HepG2 (cell line): ENCODE data around the gene ANKRD42. TPM values are rescaled to one million over a fixed set of nuclear protein-coding genes. Genes with fewer than 3 reads are reported as not detected.

Experiments used
- AHR ChIP-seq: IDR thresholded peaks from 2 replicates; pipeline ENCODE4 v1.6.1; 2018; ENCODE audit warnings: missing genetic modification reagents, missing compliant biosample characterization
- ARHGAP35 ChIP-seq: sonication (generic); formaldehyde crosslinking; IDR thresholded peaks from 2 replicates; pipeline ENCODE4 v1.9.0; 2022; ENCODE audit warnings: mild to moderate bottlenecking, inconsistent platforms, moderate library complexity, missing genetic modification reagents, borderline replicate concordance
- FOSL2 ChIP-seq: sonication (generic); formaldehyde crosslinking; IDR thresholded peaks from 2 replicates; pipeline ENCODE4 v1.4.0; 2020; ENCODE audit warnings: missing genetic modification reagents
- GATAD2A ChIP-seq: IDR thresholded peaks from 2 replicates; pipeline ENCODE4 v1.6.1; 2016
- HDAC2 ChIP-seq: sonication (generic); formaldehyde crosslinking; IDR thresholded peaks from 2 replicates; pipeline ENCODE4 v1.4.0; 2020; ENCODE audit warnings: missing genetic modification reagents
- IKZF4 ChIP-seq: sonication (generic); formaldehyde crosslinking; IDR thresholded peaks from 2 replicates; pipeline ENCODE4 v1.5.1; 2020; ENCODE audit warnings: borderline replicate concordance, mild to moderate bottlenecking, low read depth, missing genetic modification reagents; ENCODE audit errors: not compliant biosample characterization
- MIXL1 ChIP-seq: IDR thresholded peaks from 2 replicates; pipeline ENCODE4 v1.6.1; 2016
- NAIF1 ChIP-seq: sonication (generic); formaldehyde crosslinking; IDR thresholded peaks from 2 replicates; pipeline ENCODE4 v1.5.0; 2020; ENCODE audit warnings: mild to moderate bottlenecking, missing genetic modification reagents, borderline replicate concordance
- NR2F6 ChIP-seq, 2 experiments: IDR thresholded peaks; 2 replicates each; pipeline ENCODE4 v1.6.1; 2016; ENCODE audit warnings: antibody characterized with exemption in 1 of 2, mild to moderate bottlenecking in 1 of 2
- SIX4 ChIP-seq: sonication (generic); formaldehyde crosslinking; IDR thresholded peaks from 2 replicates; pipeline ENCODE4 v1.4.0; 2020; ENCODE audit warnings: missing genetic modification reagents
- SMC3 ChIP-seq: IDR thresholded peaks from 2 replicates; pipeline ENCODE4 v1.6.1; 2011; ENCODE audit warnings: low read length, improper control_type of control experiment
- ZFP62 ChIP-seq: sonication (generic); formaldehyde crosslinking; IDR thresholded peaks from 2 replicates; pipeline ENCODE4 v1.4.0; 2020; ENCODE audit warnings: missing genetic modification reagents
- ZNF12 ChIP-seq: sonication (generic); formaldehyde crosslinking; IDR thresholded peaks from 2 replicates; pipeline ENCODE4 v1.5.0; 2020; ENCODE audit warnings: missing genetic modification reagents
- ZNF251 ChIP-seq: sonication (generic); formaldehyde crosslinking; IDR thresholded peaks from 2 replicates; pipeline ENCODE4 v1.9.0; 2021; ENCODE audit warnings: mild to moderate bottlenecking, missing genetic modification reagents
- ZNF549 ChIP-seq: sonication (generic); formaldehyde crosslinking; IDR thresholded peaks from 2 replicates; pipeline ENCODE4 v1.5.0; 2020; ENCODE audit warnings: missing genetic modification reagents
- ZNF557 ChIP-seq: sonication (generic); formaldehyde crosslinking; IDR thresholded peaks from 2 replicates; pipeline ENCODE4 v1.4.0; 2020; ENCODE audit warnings: missing genetic modification reagents
- polyA plus RNA-seq, 8 experiments: library from polyadenylated mRNA; depleted of rRNA in 3 of 8; stranded (reverse) in 7 of 8; unstranded in 1 of 8; fragments of >200 nt; fragmentation: Illumina TruSeq in 4 of 8; extraction: Trizol in 4 of 8; gene quantifications; 2 replicates each; pipeline versions ENCODE4 v1.2.1 to v1.2.3, GENCODE V29; 2011 to 2016; ENCODE audit warnings: low read depth in 4 of 8, missing spikeins in 1 of 8, mixed read lengths in 1 of 8; ENCODE audit not compliant: insufficient read depth in 1 of 8
- total RNA-seq, 5 experiments: library from RNA; depleted of rRNA; stranded (reverse); fragments of >200 nt; fragmentation: Illumina TruSeq; extraction: Trizol; gene quantifications; 2 replicates each; pipeline ENCODE4 v1.2.3, GENCODE V29; 2016; ENCODE audit warnings: low read depth in 1 of 5
- TF ChIP-seq, protein P1 (sequence below): sonication (generic); formaldehyde crosslinking; IDR thresholded peaks from 2 replicates; pipeline ENCODE4 v1.9.0; 2021; ENCODE audit warnings: missing genetic modification reagents, borderline replicate concordance
- TF ChIP-seq, protein P2 (sequence below): sonication (generic); formaldehyde crosslinking; conservative IDR thresholded peaks from 2 replicates; pipeline ENCODE4 v1.4.0; 2020; ENCODE audit warnings: missing genetic modification reagents
- TF ChIP-seq, protein P3 (sequence below): sonication (generic); formaldehyde crosslinking; IDR thresholded peaks from 2 replicates; pipeline ENCODE4 v1.5.0; 2020; ENCODE audit warnings: missing genetic modification reagents
- TF ChIP-seq, protein P4 (sequence below): sonication (generic); formaldehyde crosslinking; IDR thresholded peaks from 2 replicates; pipeline ENCODE4 v1.4.0; 2020; ENCODE audit warnings: missing genetic modification reagents, mild to moderate bottlenecking, borderline replicate concordance
- TF ChIP-seq, protein P5 (sequence below): sonication (generic); formaldehyde crosslinking; IDR thresholded peaks from 2 replicates; pipeline ENCODE4 v1.4.0; 2020; ENCODE audit warnings: missing genetic modification reagents

ANKRD42 gene
- total and polyA plus RNA-seq, 2 of the 13 experiments (the other 11 are each of a cell fraction or from before 2014, with no cell fraction given) = 2.2 to 3.7 TPM

DNA sequence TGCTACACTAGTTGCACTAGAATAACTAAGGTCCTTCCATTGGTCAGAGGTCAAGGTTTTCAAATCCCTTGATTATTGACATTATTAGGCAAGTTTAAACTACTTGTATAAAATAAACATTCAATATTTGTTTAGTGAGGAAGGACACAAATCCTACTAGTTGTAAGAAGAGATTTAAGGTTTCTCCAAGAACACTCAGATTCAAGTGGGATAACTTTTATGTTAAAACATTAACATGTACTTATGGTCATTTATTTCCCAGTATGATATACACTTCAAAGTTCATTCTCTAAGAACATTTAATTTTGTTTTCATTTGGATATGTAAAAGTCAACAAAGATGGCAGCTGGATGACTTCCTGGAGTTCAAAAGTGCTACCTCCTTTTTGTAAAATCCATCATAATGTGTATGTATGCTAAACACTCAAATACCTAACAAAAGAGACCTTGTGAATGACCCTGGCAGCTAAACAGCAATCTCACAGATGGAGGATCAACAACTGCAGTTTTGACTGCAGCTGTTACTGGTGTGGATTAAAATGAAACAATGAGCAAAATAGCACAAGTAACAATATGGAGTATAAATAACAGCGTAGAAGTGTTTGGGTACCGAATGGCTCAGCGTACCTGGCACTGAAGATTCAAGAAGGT, 91.1 kb downstream of the ANKRD42 start (continued):
- TF ChIP-seq, protein P1, sequence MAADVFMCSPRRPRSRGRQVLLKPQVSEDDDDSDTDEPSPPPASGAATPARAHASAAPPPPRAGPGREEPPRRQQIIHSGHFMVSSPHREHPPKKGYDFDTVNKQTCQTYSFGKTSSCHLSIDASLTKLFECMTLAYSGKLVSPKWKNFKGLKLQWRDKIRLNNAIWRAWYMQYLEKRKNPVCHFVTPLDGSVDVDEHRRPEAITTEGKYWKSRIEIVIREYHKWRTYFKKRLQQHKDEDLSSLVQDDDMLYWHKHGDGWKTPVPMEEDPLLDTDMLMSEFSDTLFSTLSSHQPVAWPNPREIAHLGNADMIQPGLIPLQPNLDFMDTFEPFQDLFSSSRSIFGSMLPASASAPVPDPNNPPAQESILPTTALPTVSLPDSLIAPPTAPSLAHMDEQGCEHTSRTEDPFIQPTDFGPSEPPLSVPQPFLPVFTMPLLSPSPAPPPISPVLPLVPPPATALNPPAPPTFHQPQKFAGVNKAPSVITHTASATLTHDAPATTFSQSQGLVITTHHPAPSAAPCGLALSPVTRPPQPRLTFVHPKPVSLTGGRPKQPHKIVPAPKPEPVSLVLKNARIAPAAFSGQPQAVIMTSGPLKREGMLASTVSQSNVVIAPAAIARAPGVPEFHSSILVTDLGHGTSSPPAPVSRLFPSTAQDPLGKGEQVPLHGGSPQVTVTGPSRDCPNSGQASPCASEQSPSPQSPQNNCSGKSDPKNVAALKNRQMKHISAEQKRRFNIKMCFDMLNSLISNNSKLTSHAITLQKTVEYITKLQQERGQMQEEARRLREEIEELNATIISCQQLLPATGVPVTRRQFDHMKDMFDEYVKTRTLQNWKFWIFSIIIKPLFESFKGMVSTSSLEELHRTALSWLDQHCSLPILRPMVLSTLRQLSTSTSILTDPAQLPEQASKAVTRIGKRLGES = no peak
- TF ChIP-seq ZNF549 = no peak
- no peak for TF ChIP-seq ZNF251 (CRISPR knock-in tag)
- no peak for TF ChIP-seq ZNF557
- TF ChIP-seq HDAC2 (CRISPR knock-in tag) = peak; percentile 53; the same call in 1 of the 2 replicates
- no peak for TF ChIP-seq IKZF4 (CRISPR knock-in tag)
- TF ChIP-seq, protein P2, sequence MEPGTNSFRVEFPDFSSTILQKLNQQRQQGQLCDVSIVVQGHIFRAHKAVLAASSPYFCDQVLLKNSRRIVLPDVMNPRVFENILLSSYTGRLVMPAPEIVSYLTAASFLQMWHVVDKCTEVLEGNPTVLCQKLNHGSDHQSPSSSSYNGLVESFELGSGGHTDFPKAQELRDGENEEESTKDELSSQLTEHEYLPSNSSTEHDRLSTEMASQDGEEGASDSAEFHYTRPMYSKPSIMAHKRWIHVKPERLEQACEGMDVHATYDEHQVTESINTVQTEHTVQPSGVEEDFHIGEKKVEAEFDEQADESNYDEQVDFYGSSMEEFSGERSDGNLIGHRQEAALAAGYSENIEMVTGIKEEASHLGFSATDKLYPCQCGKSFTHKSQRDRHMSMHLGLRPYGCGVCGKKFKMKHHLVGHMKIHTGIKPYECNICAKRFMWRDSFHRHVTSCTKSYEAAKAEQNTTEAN (CRISPR knock-in tag) = peak; percentile 82; the same call in 1 of the 2 replicates
- TF ChIP-seq ZNF12 (CRISPR knock-in tag) = peak; percentile 93
- TF ChIP-seq MIXL1 = peak; percentile 33; the same call in 1 of the 2 replicates
- TF ChIP-seq, protein P3, sequence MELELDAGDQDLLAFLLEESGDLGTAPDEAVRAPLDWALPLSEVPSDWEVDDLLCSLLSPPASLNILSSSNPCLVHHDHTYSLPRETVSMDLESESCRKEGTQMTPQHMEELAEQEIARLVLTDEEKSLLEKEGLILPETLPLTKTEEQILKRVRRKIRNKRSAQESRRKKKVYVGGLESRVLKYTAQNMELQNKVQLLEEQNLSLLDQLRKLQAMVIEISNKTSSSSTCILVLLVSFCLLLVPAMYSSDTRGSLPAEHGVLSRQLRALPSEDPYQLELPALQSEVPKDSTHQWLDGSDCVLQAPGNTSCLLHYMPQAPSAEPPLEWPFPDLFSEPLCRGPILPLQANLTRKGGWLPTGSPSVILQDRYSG = no peak
- TF ChIP-seq, protein P4, sequence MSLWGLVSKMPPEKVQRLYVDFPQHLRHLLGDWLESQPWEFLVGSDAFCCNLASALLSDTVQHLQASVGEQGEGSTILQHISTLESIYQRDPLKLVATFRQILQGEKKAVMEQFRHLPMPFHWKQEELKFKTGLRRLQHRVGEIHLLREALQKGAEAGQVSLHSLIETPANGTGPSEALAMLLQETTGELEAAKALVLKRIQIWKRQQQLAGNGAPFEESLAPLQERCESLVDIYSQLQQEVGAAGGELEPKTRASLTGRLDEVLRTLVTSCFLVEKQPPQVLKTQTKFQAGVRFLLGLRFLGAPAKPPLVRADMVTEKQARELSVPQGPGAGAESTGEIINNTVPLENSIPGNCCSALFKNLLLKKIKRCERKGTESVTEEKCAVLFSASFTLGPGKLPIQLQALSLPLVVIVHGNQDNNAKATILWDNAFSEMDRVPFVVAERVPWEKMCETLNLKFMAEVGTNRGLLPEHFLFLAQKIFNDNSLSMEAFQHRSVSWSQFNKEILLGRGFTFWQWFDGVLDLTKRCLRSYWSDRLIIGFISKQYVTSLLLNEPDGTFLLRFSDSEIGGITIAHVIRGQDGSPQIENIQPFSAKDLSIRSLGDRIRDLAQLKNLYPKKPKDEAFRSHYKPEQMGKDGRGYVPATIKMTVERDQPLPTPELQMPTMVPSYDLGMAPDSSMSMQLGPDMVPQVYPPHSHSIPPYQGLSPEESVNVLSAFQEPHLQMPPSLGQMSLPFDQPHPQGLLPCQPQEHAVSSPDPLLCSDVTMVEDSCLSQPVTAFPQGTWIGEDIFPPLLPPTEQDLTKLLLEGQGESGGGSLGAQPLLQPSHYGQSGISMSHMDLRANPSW (CRISPR knock-in tag) = no peak
- peak; percentile 72 for TF ChIP-seq GATAD2A (CRISPR knock-in tag)
- TF ChIP-seq ARHGAP35 (CRISPR knock-in tag) = no peak
- TF ChIP-seq NAIF1 (CRISPR knock-in tag) = no peak
- TF ChIP-seq AHR = no peak
- no peak for TF ChIP-seq FOSL2 (CRISPR knock-in tag)
- TF ChIP-seq ZFP62 = no peak
- TF ChIP-seq NR2F6 (IDR thresholded peaks at IDR 0.05) = peak; percentile 98
- peak; percentile 93 for TF ChIP-seq NR2F6 (CRISPR knock-in tag; IDR thresholded peaks at IDR 0.05)
- TF ChIP-seq, protein P5, sequence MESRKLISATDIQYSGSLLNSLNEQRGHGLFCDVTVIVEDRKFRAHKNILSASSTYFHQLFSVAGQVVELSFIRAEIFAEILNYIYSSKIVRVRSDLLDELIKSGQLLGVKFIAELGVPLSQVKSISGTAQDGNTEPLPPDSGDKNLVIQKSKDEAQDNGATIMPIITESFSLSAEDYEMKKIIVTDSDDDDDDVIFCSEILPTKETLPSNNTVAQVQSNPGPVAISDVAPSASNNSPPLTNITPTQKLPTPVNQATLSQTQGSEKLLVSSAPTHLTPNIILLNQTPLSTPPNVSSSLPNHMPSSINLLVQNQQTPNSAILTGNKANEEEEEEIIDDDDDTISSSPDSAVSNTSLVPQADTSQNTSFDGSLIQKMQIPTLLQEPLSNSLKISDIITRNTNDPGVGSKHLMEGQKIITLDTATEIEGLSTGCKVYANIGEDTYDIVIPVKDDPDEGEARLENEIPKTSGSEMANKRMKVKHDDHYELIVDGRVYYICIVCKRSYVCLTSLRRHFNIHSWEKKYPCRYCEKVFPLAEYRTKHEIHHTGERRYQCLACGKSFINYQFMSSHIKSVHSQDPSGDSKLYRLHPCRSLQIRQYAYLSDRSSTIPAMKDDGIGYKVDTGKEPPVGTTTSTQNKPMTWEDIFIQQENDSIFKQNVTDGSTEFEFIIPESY (CRISPR knock-in tag) = no peak
- TF ChIP-seq SIX4 (CRISPR knock-in tag) = no peak
- no peak for TF ChIP-seq SMC3
